D721Med (cell line): ENCODE results near the gene PGBD4.

Source experiments
- DNase-seq: peaks from one replicate; pipeline ENCODE4 v3.0.0; 2011; ENCODE audit warnings: low spot score; ENCODE audit not compliant: insufficient read length
- FAIRE-seq: peaks from 2 replicates; lab custom pipeline; 2011; peaks lifted over from hg19 to GRCh38; lab: Jason Lieb, UNC
- CTCF ChIP-seq: IDR thresholded peaks from 2 replicates; pipeline ENCODE4 v1.5.1; 2012; ENCODE audit warnings: mild to moderate bottlenecking, control low read depth; ENCODE audit not compliant: insufficient read depth; ENCODE audit errors: missing control alignments

The PGBD4 gene

GRCh38 chr15:34084086-34084485, 17.8 kb upstream of the PGBD4 start:
- no peak for TF ChIP-seq CTCF
- FAIRE-seq (no peak), DNase-seq (no peak)

GRCh38 chr15:34085746-34086145, 16.1 kb upstream of the PGBD4 start:
- no peak for DNase-seq
- TF ChIP-seq CTCF: no peak
- no peak for FAIRE-seq

GRCh38 chr15:34099914-34100313, 2.0 kb upstream of the PGBD4 start:
- no peak for TF ChIP-seq CTCF
- DNase-seq (no peak), FAIRE-seq (no peak)

- no peak for TF ChIP-seq CTCF
- DNase-seq (no peak), FAIRE-seq (peak; percentile 44)
These were observed 467 bp downstream of the PGBD4 start for GRCh38 chr15:34102175-34102925.

- DNase-seq (no peak), FAIRE-seq (no peak)
- no peak for TF ChIP-seq CTCF
These were observed 4.5 kb downstream of the PGBD4 start for GRCh38 chr15:34106423-34106822.

GRCh38 chr15:34107315-34107714, 5.4 kb downstream of the PGBD4 start:
- no peak for FAIRE-seq
- DNase-seq: no peak
- no peak for TF ChIP-seq CTCF
